ENCODE data around the gene MED28. TPM values are rescaled to one million over a fixed set of nuclear protein-coding genes. Genes with fewer than 3 reads are reported as not detected.
A peak's percentile ranks its signal among the peaks of the same experiment; 100 is the strongest.

Gene MED28
- total RNA-seq, 4 donors from 2014 or later: 8.1 to 11.8 (median 9.5) TPM

- peak; percentile 50 to 91 for DNase-seq (ENCODE audit: low spot score in 2 of 2)
- intact Hi-C loops (cut with DNase I; ENCODE audit: low total_unique reads): loop anchor here (10.0 kb wide), 1 partner anchor 82 kb away; no protein-coding TSS in a partner anchor
- 60% methylated on average over 28 to 30 of the region's 32 CpGs for whole genome bisulfite sequencing, 2 donors
- TF ChIP-seq, protein P1, sequence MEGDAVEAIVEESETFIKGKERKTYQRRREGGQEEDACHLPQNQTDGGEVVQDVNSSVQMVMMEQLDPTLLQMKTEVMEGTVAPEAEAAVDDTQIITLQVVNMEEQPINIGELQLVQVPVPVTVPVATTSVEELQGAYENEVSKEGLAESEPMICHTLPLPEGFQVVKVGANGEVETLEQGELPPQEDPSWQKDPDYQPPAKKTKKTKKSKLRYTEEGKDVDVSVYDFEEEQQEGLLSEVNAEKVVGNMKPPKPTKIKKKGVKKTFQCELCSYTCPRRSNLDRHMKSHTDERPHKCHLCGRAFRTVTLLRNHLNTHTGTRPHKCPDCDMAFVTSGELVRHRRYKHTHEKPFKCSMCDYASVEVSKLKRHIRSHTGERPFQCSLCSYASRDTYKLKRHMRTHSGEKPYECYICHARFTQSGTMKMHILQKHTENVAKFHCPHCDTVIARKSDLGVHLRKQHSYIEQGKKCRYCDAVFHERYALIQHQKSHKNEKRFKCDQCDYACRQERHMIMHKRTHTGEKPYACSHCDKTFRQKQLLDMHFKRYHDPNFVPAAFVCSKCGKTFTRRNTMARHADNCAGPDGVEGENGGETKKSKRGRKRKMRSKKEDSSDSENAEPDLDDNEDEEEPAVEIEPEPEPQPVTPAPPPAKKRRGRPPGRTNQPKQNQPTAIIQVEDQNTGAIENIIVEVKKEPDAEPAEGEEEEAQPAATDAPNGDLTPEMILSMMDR (IDR thresholded peaks at IDR 0.05): no peak
- no peak for TF ChIP-seq POLR2A (IDR thresholded peaks at IDR 0.05)
- H3K4me3 ChIP-seq (ENCODE audit: low read depth, poor library complexity, severe bottlenecking): no peak overlapping the region
Observed at GRCh38 chr4:17636696-17637622, 22.5 kb downstream of the MED28 start.

DNA sequence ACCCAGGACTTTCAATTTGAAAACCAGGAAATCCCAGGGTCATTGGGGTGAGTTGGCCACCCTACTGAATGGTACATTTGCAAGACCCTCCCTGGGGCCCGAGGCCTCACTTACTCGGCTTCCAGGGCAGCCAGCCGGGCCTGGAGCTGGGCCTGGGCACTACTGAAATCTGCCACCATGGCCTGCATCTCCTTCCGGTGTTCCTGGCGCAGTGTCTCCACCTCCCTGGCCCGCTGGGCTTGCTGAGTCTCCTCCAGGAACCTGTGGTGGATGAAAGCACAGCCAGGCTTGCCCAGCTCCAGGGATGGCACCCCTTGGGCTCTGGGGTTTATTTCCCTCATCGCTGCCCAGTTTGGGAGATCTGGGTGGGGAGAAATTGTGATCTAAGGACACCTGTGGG is 24.7 kb downstream of the MED28 start:
- no peak overlapping the region for H3K4me3 ChIP-seq (ENCODE audit: low read depth, poor library complexity, severe bottlenecking)
- TF ChIP-seq, protein P1 (IDR thresholded peaks at IDR 0.05): no peak
- TF ChIP-seq POLR2A (IDR thresholded peaks at IDR 0.05): no peak
- intact Hi-C loops (cut with DNase I; ENCODE audit: low total_unique reads): loop anchor here (10.0 kb wide), 1 partner anchor 84 kb away; no protein-coding TSS in a partner anchor
- WGBS, 2 donors: 74 to 78% methylated on average over 7 of the region's 7 CpGs
- no peak for DNase-seq (ENCODE audit: low spot score in 2 of 2)

GRCh38 chr4:17642398-17642783 is 27.9 kb downstream of the MED28 start:
- TF ChIP-seq, protein P1 (IDR thresholded peaks at IDR 0.05): no peak
- TF ChIP-seq POLR2A (IDR thresholded peaks at IDR 0.05): no peak
- no peak for DNase-seq (ENCODE audit: low spot score in 2 of 2)
- H3K4me3 ChIP-seq (ENCODE audit: low read depth, poor library complexity, severe bottlenecking): no peak overlapping the region
- 88 to 89% methylated on average over 1 of the region's 1 CpG for WGBS, 2 donors
- intact Hi-C loops (cut with DNase I; ENCODE audit: low total_unique reads): no loop called here

- TF ChIP-seq, protein P1 (IDR thresholded peaks at IDR 0.05): no peak
- TF ChIP-seq POLR2A (IDR thresholded peaks at IDR 0.05): no peak
- no peak overlapping the region for H3K4me3 ChIP-seq (ENCODE audit: low read depth, poor library complexity, severe bottlenecking)
- 72 to 74% methylated on average over 3 of the region's 3 CpGs for WGBS, 2 donors
- DNase-seq (ENCODE audit: low spot score in 2 of 2): no peak
- intact Hi-C loops (cut with DNase I; ENCODE audit: low total_unique reads): no loop called here
Observed at GRCh38 chr4:17646693-17647092, 32.3 kb downstream of the MED28 start.

DNA sequence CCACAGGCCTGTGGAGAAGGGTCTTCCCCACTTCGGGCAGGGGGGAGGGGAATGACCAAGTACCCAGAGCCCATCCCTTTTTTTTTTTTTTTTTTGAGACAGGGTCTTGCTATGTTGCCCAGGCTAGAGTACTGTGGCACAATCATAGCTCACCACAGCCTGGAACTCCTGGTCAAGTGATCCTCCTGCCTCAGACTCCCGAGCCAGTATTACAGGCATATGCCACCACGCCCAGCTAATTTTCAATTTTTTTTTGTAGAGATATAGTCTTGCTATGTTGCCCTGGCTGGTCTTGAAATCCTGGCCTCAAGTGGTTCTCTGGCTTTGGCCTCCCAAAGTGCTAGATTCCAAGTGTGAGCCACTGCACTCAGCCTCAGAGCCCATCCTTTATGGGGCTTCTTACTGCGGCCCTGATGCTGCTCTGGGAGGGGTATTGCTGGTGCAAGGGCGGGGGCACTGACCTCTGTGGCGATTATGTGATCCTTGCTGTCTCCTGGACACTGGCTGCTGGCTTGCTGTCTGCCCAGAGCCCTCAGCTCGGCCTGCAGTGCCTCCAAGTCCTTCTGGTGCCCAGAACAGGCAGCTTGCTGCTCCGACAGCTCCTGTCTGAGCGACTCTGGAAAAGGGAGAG is 32.9 kb downstream of the MED28 start:
- DNase-seq (ENCODE audit: low spot score in 2 of 2): no peak
- H3K4me3 ChIP-seq (ENCODE audit: low read depth, poor library complexity, severe bottlenecking): no peak overlapping the region
- TF ChIP-seq, protein P1 (IDR thresholded peaks at IDR 0.05): no peak
- no peak for TF ChIP-seq POLR2A (IDR thresholded peaks at IDR 0.05)
- 84 to 87% methylated on average over 9 of the region's 9 CpGs for WGBS, 2 donors
- intact Hi-C loops (cut with DNase I; ENCODE audit: low total_unique reads): no loop called here

Data from lower leg skin (tissue), 4 donors.